ENCODE data around the gene NNAT. TPM values are rescaled to one million over a fixed set of nuclear protein-coding genes. Genes with fewer than 3 reads are reported as not detected.
"Not testable (repeated sequence)": the region's sequence is repeated elsewhere in the genome, so short reads cannot be mapped to it uniquely, and the experiment has no call there.

NNAT gene
- total RNA-seq, 4 donors from 2014 or later = not detected

DNA sequence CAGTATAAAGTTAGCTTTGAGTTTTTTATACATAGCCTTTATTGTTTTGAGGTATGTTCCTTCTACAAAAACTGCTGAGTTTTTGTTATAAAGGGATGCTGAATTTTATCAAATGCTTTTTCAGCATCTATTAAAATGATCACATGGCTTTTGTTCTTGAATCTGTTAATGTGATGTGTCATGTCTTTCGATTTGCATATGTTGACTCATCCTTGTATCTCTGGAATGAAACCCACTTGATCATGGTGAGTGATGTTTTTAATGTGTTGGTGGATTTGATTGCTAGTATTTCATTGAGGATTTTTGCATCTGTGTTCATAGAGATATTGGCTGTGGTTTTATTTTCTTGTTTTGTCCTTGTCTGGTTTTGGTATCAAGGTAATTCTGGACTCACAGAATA is 31.4 kb downstream of the NNAT start:
- H3K27me3 ChIP-seq = no peaks in the 10 kb centered on the region
- no peak overlapping the region for H3K27ac ChIP-seq
- TF ChIP-seq, protein P1, sequence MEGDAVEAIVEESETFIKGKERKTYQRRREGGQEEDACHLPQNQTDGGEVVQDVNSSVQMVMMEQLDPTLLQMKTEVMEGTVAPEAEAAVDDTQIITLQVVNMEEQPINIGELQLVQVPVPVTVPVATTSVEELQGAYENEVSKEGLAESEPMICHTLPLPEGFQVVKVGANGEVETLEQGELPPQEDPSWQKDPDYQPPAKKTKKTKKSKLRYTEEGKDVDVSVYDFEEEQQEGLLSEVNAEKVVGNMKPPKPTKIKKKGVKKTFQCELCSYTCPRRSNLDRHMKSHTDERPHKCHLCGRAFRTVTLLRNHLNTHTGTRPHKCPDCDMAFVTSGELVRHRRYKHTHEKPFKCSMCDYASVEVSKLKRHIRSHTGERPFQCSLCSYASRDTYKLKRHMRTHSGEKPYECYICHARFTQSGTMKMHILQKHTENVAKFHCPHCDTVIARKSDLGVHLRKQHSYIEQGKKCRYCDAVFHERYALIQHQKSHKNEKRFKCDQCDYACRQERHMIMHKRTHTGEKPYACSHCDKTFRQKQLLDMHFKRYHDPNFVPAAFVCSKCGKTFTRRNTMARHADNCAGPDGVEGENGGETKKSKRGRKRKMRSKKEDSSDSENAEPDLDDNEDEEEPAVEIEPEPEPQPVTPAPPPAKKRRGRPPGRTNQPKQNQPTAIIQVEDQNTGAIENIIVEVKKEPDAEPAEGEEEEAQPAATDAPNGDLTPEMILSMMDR (IDR thresholded peaks at IDR 0.05) = no peak
- TF ChIP-seq POLR2A (IDR thresholded peaks at IDR 0.05) = no peak
- no peaks in the 10 kb centered on the region for H3K36me3 ChIP-seq
- no peak for DNase-seq
- H3K4me3 ChIP-seq = no peak overlapping the region
- peaks cover 0 to 4% (median 0%) of the 10 kb centered on the region in 4 donors for H3K4me1 ChIP-seq
- H3K9me3 ChIP-seq = no peaks in the 10 kb centered on the region

DNA sequence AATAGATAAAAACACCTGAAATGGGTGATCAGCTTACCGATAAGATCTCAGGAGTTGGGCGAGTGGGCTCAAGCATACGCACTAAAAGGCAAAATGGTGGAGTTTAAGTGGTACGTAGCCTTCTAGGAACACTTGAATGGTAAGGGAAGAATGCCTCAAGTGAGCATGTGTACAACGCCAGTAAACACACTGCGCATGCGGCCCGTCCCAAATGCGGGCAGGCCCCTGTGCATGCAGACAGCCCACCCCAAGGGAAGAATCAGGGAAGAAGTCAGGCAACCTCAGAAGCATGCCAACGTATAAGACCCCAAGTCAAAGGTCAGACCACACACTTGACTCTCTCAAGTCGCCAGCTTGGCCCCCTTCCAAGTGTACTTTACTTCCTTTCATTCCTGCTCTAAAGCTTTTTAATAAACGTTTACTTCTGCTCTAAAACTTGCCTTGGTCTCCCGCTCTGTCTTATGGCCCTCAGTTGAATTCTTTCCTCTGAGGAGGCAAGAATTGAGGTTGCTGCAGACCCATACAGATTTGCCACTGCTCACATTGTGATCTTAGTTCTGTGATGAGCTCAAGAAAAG is 33.8 kb downstream of the NNAT start:
- not testable (repeated sequence) for H3K36me3 ChIP-seq, H3K4me1 ChIP-seq, H3K9me3 ChIP-seq, H3K4me3 ChIP-seq, H3K27ac ChIP-seq, H3K27me3 ChIP-seq
- DNase-seq = peak in 1 of 3 donors; percentile 21

DNA sequence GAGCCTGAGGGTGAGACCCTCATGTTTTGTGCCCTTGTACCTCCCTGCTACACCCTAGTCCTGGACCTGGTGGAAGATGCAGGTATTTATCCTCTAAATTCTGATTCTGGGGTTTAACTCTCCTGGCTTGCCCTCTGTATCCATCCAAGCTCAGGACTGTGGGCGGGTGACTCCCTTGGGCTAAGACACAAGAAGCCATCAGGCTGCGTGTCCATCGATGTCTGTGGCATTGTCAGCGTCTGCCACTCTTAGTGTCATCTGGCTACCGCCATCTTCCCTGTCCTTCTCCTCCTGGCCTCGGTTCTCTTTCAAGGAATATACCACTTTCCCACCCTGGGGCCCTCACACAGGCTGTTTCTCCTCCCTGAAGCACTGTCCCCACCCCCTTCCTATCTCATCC is 35.5 kb downstream of the NNAT start:
- H3K4me1 ChIP-seq = peaks cover 0 to 4% (median 0%) of the 10 kb centered on the region in 4 donors
- H3K36me3 ChIP-seq = no peaks in the 10 kb centered on the region
- H3K27me3 ChIP-seq = no peaks in the 10 kb centered on the region
- no peak for TF ChIP-seq POLR2A (IDR thresholded peaks at IDR 0.05)
- TF ChIP-seq, protein P1 (IDR thresholded peaks at IDR 0.05) = no peak
- peak in 1 of 3 donors; percentile 23 for DNase-seq
- no peak overlapping the region for H3K4me3 ChIP-seq
- H3K27ac ChIP-seq = no peak overlapping the region
- H3K9me3 ChIP-seq = no peaks in the 10 kb centered on the region

DNA sequence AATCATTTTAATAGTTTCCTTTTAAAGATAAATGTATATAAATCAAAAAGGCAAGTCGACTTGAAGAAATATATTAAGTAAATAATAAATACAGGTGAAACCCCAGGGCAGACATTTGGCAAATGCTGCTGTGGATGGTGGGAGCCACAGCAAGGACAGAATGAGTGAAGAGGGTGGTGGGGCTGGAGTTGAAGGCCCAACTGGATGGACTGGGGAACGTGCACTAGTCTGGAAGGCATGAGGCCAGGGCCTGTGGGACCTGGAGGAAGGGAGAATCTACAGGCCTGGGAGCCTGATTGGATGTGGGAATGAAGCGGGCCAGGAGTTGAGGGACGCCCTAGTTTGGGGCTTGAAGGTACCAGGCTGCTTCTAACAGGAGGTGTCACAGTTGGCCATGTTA is 37.3 kb downstream of the NNAT start:
- TF ChIP-seq, protein P1 (IDR thresholded peaks at IDR 0.05) = no peak
- TF ChIP-seq POLR2A (IDR thresholded peaks at IDR 0.05) = no peak

DNA sequence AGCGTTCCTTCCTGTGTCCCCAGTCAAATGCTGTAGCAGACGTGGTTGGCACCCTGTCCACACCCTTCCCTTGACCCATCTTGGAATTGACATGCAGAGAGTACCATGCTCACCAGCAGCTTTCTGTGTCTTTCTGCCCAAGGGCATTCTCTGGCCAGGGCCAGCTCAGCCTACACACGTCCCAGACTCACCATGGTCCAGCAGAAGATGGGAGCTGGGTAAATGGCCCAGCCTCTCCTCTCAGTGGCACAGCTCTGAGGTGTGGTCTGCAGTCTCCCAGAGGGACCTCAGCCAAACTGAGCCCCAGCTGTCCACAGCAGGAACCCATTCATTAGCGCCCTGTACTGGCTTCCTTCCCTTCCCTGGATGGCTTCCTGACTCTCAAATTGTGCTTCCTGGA is 37.7 kb downstream of the NNAT start:
- TF ChIP-seq POLR2A (IDR thresholded peaks at IDR 0.05) = no peak
- TF ChIP-seq, protein P1 (IDR thresholded peaks at IDR 0.05) = no peak
- no peak overlapping the region for H3K4me3 ChIP-seq
- no peak overlapping the region for H3K27ac ChIP-seq
- no peaks in the 10 kb centered on the region for H3K36me3 ChIP-seq
- peak in 1 of 3 donors; percentile 17 for DNase-seq
- peaks cover 0 to 4% (median 0%) of the 10 kb centered on the region in 4 donors for H3K4me1 ChIP-seq
- H3K27me3 ChIP-seq = no peaks in the 10 kb centered on the region
- H3K9me3 ChIP-seq = no peaks in the 10 kb centered on the region

More for the DNA sequence above, 37.3 kb downstream of the NNAT start:
- Histone ChIP-seq H3K27ac (no peak overlapping the region), H3K4me1 (peaks cover 0 to 4% (median 0%) of the 10 kb centered on the region in 4 donors), H3K36me3 (no peaks in the 10 kb centered on the region), H3K27me3 (no peaks in the 10 kb centered on the region), H3K4me3 (no peak overlapping the region), H3K9me3 (no peaks in the 10 kb centered on the region)
- peak in 1 of 3 donors; percentile 8 for DNase-seq

DNA sequence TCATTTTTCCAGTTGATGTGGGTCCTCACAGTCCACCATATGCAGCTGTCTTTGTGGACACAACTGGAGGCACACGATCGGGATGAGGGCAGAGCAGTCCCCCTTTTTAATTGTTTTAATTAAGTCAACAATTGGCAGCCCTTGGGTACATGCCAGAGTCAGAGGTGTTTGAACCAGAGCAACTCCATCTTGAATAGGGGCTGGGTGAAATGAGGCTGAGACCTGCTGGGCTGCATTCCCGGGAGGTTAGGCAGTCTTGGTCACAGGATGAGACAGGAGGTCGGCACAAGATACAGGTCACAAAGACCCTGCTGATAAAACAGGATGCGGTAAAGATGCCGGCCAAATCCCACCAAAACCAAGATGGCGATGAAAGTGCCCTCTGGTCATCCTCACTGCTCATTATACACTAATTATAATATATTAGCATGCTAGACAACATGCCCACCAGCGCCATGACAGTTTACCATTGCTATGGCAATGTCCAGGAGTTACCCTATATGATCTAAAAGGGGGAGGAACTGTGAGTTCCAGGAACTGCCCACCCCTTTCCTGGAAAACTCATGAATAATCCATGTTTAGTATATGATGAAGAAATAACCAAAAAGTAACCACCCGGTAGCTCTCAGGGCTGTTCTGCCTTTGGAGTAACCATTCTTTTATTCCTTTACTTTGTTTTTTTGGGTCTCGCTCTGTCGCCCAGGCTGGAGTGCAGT is 38.4 kb downstream of the NNAT start:
- no peak overlapping the region for H3K4me3 ChIP-seq
- no peaks in the 10 kb centered on the region for H3K9me3 ChIP-seq
- no peak overlapping the region for H3K27ac ChIP-seq
- peak in 1 of 3 donors; percentile 4 for DNase-seq
- H3K27me3 ChIP-seq = peaks cover 0 to under 1% of the 10 kb centered on the region in 2 donors
- no peaks in the 10 kb centered on the region for H3K36me3 ChIP-seq
- peaks cover 0 to 9% (median 0%) of the 10 kb centered on the region in 4 donors for H3K4me1 ChIP-seq
- TF ChIP-seq, protein P1 (IDR thresholded peaks at IDR 0.05) = no peak
- no peak for TF ChIP-seq POLR2A (IDR thresholded peaks at IDR 0.05)

All from Peyer's patch (tissue), 4 donors.